GM12878 (cell line): Measurements from ENCODE around the gene NEGR1.

Experiments used
- ASH2L ChIP-seq: fragments of 300-600, 200-600 bp; sonication (generic); IDR thresholded peaks from 2 replicates; pipeline ENCODE4 v1.6.1; 2017; ENCODE audit warnings: low read depth, mild to moderate bottlenecking, borderline replicate concordance
- BCL11A ChIP-seq: IDR thresholded peaks from 2 replicates; pipeline ENCODE4 v1.6.1; 2011; ENCODE audit warnings: low read depth, low read length
- CHD1 ChIP-seq: IDR thresholded peaks from 2 replicates; pipeline ENCODE4 v1.6.1; 2012; ENCODE audit warnings: low read depth, low read length, improper control_type of control experiment
- GATAD2B ChIP-seq: fragments of 450-650 bp; conservative IDR thresholded peaks from 2 replicates; pipeline ENCODE4 v1.6.1; 2017; ENCODE audit warnings: low read depth, mild to moderate bottlenecking, moderate library complexity
- MEF2A ChIP-seq: IDR thresholded peaks from 2 replicates; pipeline ENCODE4 v1.6.1; 2011; ENCODE audit warnings: low read depth, mild to moderate bottlenecking, low read length, moderate library complexity; ENCODE audit not compliant: insufficient read depth
- REST ChIP-seq: IDR thresholded peaks from 2 replicates; pipeline ENCODE4 v1.6.1; 2012; ENCODE audit warnings: mild to moderate bottlenecking, low read depth, low read length
- TF ChIP-seq, protein P1 (sequence below): IDR thresholded peaks from 2 replicates; pipeline ENCODE4 v1.6.1; 2012; ENCODE audit warnings: low read depth, low read length, improper control_type of control experiment
- TF ChIP-seq, protein P2 (sequence below): IDR thresholded peaks from 2 replicates; pipeline ENCODE4 v1.6.1; 2011; ENCODE audit warnings: low read depth, low read length, improper control_type of control experiment, borderline replicate concordance

DNA sequence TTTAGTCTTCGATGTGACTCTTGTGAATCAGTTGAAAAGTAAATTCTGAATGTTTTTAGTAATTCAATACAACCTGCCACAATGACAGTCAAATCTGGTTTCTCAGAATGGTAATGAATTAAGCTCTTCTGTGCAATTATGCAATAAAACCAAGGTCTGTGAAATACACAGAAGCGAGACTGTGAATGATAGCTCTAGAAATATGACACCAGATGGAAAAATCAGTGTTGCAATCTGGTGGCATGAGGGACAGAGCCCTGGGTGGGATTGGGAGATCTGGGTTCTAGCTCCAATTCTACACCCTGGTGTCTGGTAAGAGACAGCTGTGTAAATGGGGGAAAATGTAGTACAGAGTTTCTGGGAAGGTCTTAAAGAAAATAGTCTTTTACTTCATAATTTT is 615.1 kb downstream of the NEGR1 start:
- TF ChIP-seq, protein P1, sequence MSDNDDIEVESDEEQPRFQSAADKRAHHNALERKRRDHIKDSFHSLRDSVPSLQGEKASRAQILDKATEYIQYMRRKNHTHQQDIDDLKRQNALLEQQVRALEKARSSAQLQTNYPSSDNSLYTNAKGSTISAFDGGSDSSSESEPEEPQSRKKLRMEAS = no peak
- no peak for TF ChIP-seq MEF2A
- TF ChIP-seq BCL11A = no peak
- TF ChIP-seq CHD1 = no peak
- TF ChIP-seq REST = no peak
- TF ChIP-seq, protein P2, sequence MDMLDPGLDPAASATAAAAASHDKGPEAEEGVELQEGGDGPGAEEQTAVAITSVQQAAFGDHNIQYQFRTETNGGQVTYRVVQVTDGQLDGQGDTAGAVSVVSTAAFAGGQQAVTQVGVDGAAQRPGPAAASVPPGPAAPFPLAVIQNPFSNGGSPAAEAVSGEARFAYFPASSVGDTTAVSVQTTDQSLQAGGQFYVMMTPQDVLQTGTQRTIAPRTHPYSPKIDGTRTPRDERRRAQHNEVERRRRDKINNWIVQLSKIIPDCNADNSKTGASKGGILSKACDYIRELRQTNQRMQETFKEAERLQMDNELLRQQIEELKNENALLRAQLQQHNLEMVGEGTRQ = no peak
- TF ChIP-seq ASH2L = no peak
- TF ChIP-seq GATAD2B = no peak
